Measurements from ENCODE around the gene KCTD10. TPM values are rescaled to one million over a fixed set of nuclear protein-coding genes. Genes with fewer than 3 reads are reported as not detected.

The KCTD10 gene
- total RNA-seq, 1 experiment from 2014 or later = 29.4 TPM

DNA sequence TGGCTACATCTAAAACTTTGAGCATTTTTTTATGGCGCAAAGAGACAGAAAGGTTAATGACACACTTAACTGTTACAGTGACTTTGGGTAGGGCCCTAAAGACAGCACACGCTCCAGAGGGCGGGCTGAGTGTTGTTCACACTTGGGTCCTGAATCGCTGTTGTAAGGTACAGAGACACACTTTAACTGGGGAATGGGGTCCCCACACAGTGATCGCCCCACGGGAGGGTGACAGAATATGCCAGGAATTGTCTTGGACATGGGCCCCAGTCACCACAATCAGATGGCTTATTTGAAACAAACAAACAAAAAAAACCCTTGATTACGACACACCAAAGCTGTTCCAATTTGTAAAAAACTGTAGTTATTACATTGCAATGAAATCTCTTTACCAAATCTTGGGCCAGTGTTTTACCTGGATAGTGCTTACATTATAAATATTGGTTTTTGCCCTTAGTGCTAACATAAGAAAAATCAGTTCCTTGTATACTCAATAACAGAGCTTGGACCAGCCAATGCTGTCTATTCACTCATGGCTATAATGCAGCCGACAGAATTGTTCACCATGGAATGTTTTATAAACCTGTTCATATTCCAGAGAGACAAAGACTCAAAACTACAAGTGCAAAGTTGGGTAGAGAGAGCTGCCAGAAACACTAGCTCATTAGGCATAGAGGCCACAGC, 28.3 kb downstream of the KCTD10 start:
- H3K27ac ChIP-seq (ENCODE audit: low read length) = no peak overlapping the region
- H3K4me2 ChIP-seq (ENCODE audit: low read depth, low read length, poor library complexity, severe bottlenecking) = no peak overlapping the region
- no peaks in the 10 kb centered on the region for H3K27me3 ChIP-seq (ENCODE audit: low read length)
- DNase-seq = no peak
- no peaks in the 10 kb centered on the region for H3K9me3 ChIP-seq (ENCODE audit: low read length)
- H3K36me3 ChIP-seq (ENCODE audit: insufficient read depth, low read length) = peaks cover 4% of the 10 kb centered on the region; the same call in 1 of the 2 replicates
- H2AFZ ChIP-seq (ENCODE audit: low read length) = no peak overlapping the region
- no peaks in the 10 kb centered on the region for H3K4me1 ChIP-seq (ENCODE audit: low read length)
- H3K4me3 ChIP-seq (ENCODE audit: low read length) = no peak overlapping the region
- H3K79me2 ChIP-seq (ENCODE audit: low read length) = peaks cover 2% of the 10 kb centered on the region; the same call in 1 of the 2 replicates
- no peaks in the 10 kb centered on the region for H3K9me2 ChIP-seq (replicated peaks; ENCODE audit: insufficient read depth, low read length)
- H4K20me1 ChIP-seq (ENCODE audit: insufficient read depth, low read depth, low read length) = 0 out of 2 replicates have a peak, but pooled peaks cover 5% of the 10 kb centered on the region
- no peak overlapping the region for H3K9ac ChIP-seq (ENCODE audit: low read length)

DNA sequence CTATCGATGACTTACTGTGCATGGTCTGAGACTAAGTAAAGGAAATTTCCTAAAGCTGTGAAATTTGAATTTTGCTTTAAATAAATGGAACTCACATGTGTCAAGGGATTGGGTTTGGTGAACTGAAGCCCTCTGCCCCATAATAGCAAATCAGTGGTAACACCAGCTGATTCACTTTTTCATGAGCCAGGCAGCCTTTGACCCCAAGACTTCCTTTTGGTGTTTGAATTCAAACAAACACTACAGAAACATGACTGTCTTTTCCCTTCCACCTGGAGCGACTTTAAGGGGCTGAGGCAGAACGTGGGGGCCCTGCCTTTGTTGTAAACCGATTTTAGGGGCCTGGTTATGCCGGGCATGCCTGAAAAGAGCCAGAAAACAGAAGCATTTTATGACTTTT, 28.8 kb downstream of the KCTD10 start:
- H3K27ac ChIP-seq (ENCODE audit: low read length) = no peak overlapping the region
- no peak overlapping the region for H2AFZ ChIP-seq (ENCODE audit: low read length)
- H3K4me2 ChIP-seq (ENCODE audit: low read depth, low read length, poor library complexity, severe bottlenecking) = no peak overlapping the region
- H3K4me3 ChIP-seq (ENCODE audit: low read length) = no peak overlapping the region
- H3K9me3 ChIP-seq (ENCODE audit: low read length) = no peaks in the 10 kb centered on the region
- no peaks in the 10 kb centered on the region for H3K4me1 ChIP-seq (ENCODE audit: low read length)
- H3K36me3 ChIP-seq (ENCODE audit: insufficient read depth, low read length) = no peaks in the 10 kb centered on the region
- no peaks in the 10 kb centered on the region for H3K9me2 ChIP-seq (replicated peaks; ENCODE audit: insufficient read depth, low read length)
- no peaks in the 10 kb centered on the region for H3K27me3 ChIP-seq (ENCODE audit: low read length)
- no peak overlapping the region for H3K9ac ChIP-seq (ENCODE audit: low read length)
- H4K20me1 ChIP-seq (ENCODE audit: insufficient read depth, low read depth, low read length) = 0 out of 2 replicates have a peak, but pooled peaks cover 5% of the 10 kb centered on the region
- peaks cover 2% of the 10 kb centered on the region; the same call in 1 of the 2 replicates for H3K79me2 ChIP-seq (ENCODE audit: low read length)
- DNase-seq = no peak

DNA sequence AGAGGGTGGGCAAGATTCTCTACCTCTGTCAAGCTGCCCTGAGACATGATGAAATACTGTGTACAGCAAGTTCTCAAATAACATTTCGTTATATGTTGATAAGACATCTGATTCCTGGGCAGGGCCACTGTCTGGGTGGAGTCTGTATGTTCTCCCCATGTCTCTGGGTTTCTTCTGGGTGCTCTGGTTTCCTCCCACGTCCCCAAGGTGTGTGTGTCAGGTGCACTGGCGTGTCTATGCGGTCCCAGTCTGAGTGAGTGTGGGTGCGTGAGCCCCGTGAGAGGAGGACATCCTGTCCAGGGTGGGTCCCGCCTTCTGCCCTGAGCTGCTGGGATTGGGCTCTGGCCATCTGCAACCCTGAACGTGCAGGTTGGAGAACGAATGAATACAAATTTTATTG, 29.6 kb downstream of the KCTD10 start:
- H3K4me2 ChIP-seq (ENCODE audit: low read depth, low read length, poor library complexity, severe bottlenecking) = no peak overlapping the region
- no peak for DNase-seq
- H3K27me3 ChIP-seq (ENCODE audit: low read length) = no peaks in the 10 kb centered on the region
- no peak overlapping the region for H3K27ac ChIP-seq (ENCODE audit: low read length)
- H3K4me3 ChIP-seq (ENCODE audit: low read length) = no peak overlapping the region
- H3K9me2 ChIP-seq (replicated peaks; ENCODE audit: insufficient read depth, low read length) = no peaks in the 10 kb centered on the region
- 0 out of 2 replicates have a peak, but pooled peaks cover 5% of the 10 kb centered on the region for H4K20me1 ChIP-seq (ENCODE audit: insufficient read depth, low read depth, low read length)
- no peaks in the 10 kb centered on the region for H3K4me1 ChIP-seq (ENCODE audit: low read length)
- H3K79me2 ChIP-seq (ENCODE audit: low read length) = peaks cover 2% of the 10 kb centered on the region; the same call in 1 of the 2 replicates
- H3K36me3 ChIP-seq (ENCODE audit: insufficient read depth, low read length) = no peaks in the 10 kb centered on the region
- H2AFZ ChIP-seq (ENCODE audit: low read length) = no peak overlapping the region
- H3K9ac ChIP-seq (ENCODE audit: low read length) = no peak overlapping the region
- H3K9me3 ChIP-seq (ENCODE audit: low read length) = no peaks in the 10 kb centered on the region

DNA sequence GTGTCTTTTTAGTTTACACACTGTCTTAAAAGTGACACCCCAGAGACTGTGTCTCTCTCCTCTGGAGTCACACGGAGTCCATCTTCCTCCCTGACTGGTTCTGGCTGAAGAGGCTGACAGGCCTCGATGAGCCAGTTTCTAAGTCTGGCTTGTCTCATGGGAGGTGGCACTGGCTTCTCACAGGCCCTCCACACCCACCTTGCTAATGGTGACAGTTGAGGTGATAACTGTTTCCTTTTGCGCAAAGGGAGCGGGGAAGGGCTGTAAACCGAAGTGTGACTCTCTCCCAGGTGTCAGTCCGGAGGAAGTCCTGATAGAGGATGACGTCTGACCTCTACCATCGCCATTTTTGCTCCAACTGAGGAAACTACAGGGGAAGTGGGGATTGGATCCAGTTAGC, 30.2 kb downstream of the KCTD10 start:
- no peak overlapping the region for H3K4me2 ChIP-seq (ENCODE audit: low read depth, low read length, poor library complexity, severe bottlenecking)
- no peaks in the 10 kb centered on the region for H3K4me1 ChIP-seq (ENCODE audit: low read length)
- no peaks in the 10 kb centered on the region for H3K27me3 ChIP-seq (ENCODE audit: low read length)
- DNase-seq = no peak
- H3K9ac ChIP-seq (ENCODE audit: low read length) = no peak overlapping the region
- H2AFZ ChIP-seq (ENCODE audit: low read length) = no peak overlapping the region
- no peaks in the 10 kb centered on the region for H3K36me3 ChIP-seq (ENCODE audit: insufficient read depth, low read length)
- no peaks in the 10 kb centered on the region for H3K9me2 ChIP-seq (replicated peaks; ENCODE audit: insufficient read depth, low read length)
- H4K20me1 ChIP-seq (ENCODE audit: insufficient read depth, low read depth, low read length) = 0 out of 2 replicates have a peak, but pooled peaks cover 5% of the 10 kb centered on the region
- no peaks in the 10 kb centered on the region for H3K9me3 ChIP-seq (ENCODE audit: low read length)
- H3K79me2 ChIP-seq (ENCODE audit: low read length) = peaks cover 2% of the 10 kb centered on the region; the same call in 1 of the 2 replicates
- H3K27ac ChIP-seq (ENCODE audit: low read length) = no peak overlapping the region
- H3K4me3 ChIP-seq (ENCODE audit: low read length) = no peak overlapping the region

DNA sequence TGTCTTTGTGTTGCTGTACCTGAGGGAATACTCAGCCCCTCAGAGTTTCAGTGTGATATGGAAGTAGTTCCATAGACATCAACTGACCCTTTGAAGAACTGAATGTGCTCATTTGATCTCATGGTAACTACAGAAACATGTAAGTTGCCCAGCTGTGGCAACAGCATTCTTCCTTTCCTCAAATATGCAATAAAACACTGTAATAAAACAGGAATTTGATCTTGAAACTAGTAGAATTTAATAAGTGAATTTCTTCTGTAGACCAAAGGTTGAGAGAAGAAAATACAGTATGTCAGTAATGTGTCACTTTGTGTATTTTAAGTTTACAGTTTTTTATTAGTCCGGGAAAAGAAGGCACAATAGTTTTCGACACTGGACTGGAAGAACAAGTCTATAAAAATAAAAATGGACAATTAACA, 31.9 kb downstream of the KCTD10 start:
- Histone ChIP-seq H3K9me2 (replicated peaks; ENCODE audit: insufficient read depth, low read length) (no peaks in the 10 kb centered on the region), H3K36me3 (ENCODE audit: insufficient read depth, low read length) (no peaks in the 10 kb centered on the region), H3K27me3 (ENCODE audit: low read length) (no peaks in the 10 kb centered on the region), H3K9me3 (ENCODE audit: low read length) (no peaks in the 10 kb centered on the region), H3K4me2 (ENCODE audit: low read depth, low read length, poor library complexity, severe bottlenecking) (no peak overlapping the region), H3K79me2 (ENCODE audit: low read length) (peaks cover 2% of the 10 kb centered on the region; the same call in 1 of the 2 replicates), H4K20me1 (ENCODE audit: insufficient read depth, low read depth, low read length) (0 out of 2 replicates have a peak, but pooled peaks cover 2% of the 10 kb centered on the region), H2AFZ (ENCODE audit: low read length) (no peak overlapping the region), H3K9ac (ENCODE audit: low read length) (no peak overlapping the region), H3K4me3 (ENCODE audit: low read length) (no peak overlapping the region), H3K27ac (ENCODE audit: low read length) (no peak overlapping the region), H3K4me1 (ENCODE audit: low read length) (no peaks in the 10 kb centered on the region)
- DNase-seq = no peak

DNA sequence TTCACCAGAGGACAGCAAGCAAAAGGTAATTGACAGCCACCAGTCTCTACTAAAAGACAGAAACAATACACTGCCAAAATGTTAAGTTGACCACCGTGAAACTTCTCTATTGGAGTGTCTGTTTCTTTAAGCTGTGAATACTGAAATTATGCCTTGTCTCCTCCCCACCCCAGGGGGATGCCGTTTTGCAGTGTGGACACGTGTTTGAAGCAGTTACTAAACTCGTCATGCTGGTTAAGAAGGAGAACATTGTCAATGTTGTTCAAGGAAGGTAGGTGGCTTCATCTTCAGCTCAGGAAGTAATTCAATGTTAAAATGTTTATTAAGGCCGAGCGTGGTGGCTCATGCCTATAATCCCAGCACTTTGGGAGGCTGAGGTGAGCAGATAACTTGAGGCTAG, 32.8 kb downstream of the KCTD10 start:
- Histone ChIP-seq H3K79me2 (ENCODE audit: low read length) (0 out of 2 replicates have a peak, but pooled peaks cover 2% of the 10 kb centered on the region), H3K4me1 (ENCODE audit: low read length) (no peaks in the 10 kb centered on the region), H3K27ac (ENCODE audit: low read length) (no peak overlapping the region), H4K20me1 (ENCODE audit: insufficient read depth, low read depth, low read length) (no peaks in the 10 kb centered on the region), H3K4me3 (ENCODE audit: low read length) (no peak overlapping the region), H2AFZ (ENCODE audit: low read length) (no peak overlapping the region), H3K4me2 (ENCODE audit: low read depth, low read length, poor library complexity, severe bottlenecking) (no peak overlapping the region), H3K36me3 (ENCODE audit: insufficient read depth, low read length) (no peaks in the 10 kb centered on the region), H3K9ac (ENCODE audit: low read length) (no peak overlapping the region), H3K9me3 (ENCODE audit: low read length) (no peaks in the 10 kb centered on the region), H3K27me3 (ENCODE audit: low read length) (no peaks in the 10 kb centered on the region), H3K9me2 (replicated peaks; ENCODE audit: insufficient read depth, low read length) (no peaks in the 10 kb centered on the region)
- no peak for DNase-seq

DNA sequence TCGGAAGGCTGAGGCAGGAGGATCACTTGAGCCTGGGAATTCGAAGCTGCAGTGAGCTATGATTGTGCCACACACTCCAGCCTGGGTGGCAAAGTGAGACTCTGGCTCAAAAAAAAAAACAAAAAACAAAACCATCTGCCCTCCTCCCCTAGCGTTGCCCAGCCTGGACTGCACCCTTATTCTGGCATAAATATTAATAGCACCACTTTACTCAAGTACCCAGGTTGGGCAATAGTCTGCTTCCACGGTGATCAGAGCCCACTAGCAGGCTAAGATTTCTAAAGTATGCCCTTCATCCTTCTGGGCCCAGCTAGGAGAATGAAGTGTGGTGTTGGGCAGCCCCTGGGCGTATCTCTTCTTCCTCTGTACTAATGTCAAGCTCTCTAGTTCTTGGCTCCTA, 33.3 kb downstream of the KCTD10 start:
- Histone ChIP-seq H3K9me2 (replicated peaks; ENCODE audit: insufficient read depth, low read length) (no peaks in the 10 kb centered on the region), H3K36me3 (ENCODE audit: insufficient read depth, low read length) (no peaks in the 10 kb centered on the region), H2AFZ (ENCODE audit: low read length) (no peak overlapping the region), H3K27me3 (ENCODE audit: low read length) (no peaks in the 10 kb centered on the region), H3K27ac (ENCODE audit: low read length) (no peak overlapping the region), H4K20me1 (ENCODE audit: insufficient read depth, low read depth, low read length) (no peaks in the 10 kb centered on the region), H3K4me1 (ENCODE audit: low read length) (no peaks in the 10 kb centered on the region), H3K4me3 (ENCODE audit: low read length) (no peak overlapping the region), H3K4me2 (ENCODE audit: low read depth, low read length, poor library complexity, severe bottlenecking) (no peak overlapping the region), H3K79me2 (ENCODE audit: low read length) (no peaks in the 10 kb centered on the region), H3K9ac (ENCODE audit: low read length) (no peak overlapping the region), H3K9me3 (ENCODE audit: low read length) (no peaks in the 10 kb centered on the region)
- DNase-seq = no peak

DNA sequence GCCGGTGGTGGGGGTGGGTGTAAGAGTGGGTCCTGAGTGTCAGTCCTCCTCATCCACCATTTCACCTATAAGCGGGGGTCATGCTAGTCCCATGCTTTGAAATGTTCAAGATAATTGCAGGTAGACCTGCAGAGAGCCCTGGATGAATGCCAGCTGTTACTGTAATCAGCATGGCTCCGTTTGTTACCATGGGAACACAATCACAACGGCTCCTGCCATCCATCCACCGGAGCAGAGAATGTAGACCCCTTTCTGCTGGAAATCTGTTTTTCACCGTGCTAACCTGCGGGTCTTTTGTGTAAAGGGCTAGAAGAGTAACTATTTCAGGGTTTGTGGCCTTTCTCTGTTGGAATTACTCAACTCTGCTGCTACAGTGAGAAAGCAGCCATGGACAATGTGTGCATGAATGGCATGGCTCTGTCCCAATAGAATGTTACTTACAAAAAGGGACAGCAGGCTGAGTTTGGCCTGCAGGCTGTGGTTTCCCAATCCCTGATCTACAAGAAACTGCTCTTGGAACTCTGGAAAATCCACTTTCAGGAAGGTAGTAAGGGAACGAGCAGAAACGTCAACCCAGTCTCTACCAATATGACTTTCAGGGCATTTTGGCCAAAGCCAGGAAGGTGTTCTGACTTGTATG, 36.1 kb downstream of the KCTD10 start:
- H3K27ac ChIP-seq (ENCODE audit: low read length) = no peak overlapping the region
- H2AFZ ChIP-seq (ENCODE audit: low read length) = no peak overlapping the region
- no peak overlapping the region for H3K4me2 ChIP-seq (ENCODE audit: low read depth, low read length, poor library complexity, severe bottlenecking)
- no peaks in the 10 kb centered on the region for H3K79me2 ChIP-seq (ENCODE audit: low read length)
- H3K9me3 ChIP-seq (ENCODE audit: low read length) = no peaks in the 10 kb centered on the region
- no peaks in the 10 kb centered on the region for H3K27me3 ChIP-seq (ENCODE audit: low read length)
- no peak overlapping the region for H3K9ac ChIP-seq (ENCODE audit: low read length)
- H3K4me1 ChIP-seq (ENCODE audit: low read length) = no peaks in the 10 kb centered on the region
- no peak overlapping the region for H3K4me3 ChIP-seq (ENCODE audit: low read length)
- no peak for DNase-seq
- no peaks in the 10 kb centered on the region for H3K36me3 ChIP-seq (ENCODE audit: insufficient read depth, low read length)
- H3K9me2 ChIP-seq (replicated peaks; ENCODE audit: insufficient read depth, low read length) = no peaks in the 10 kb centered on the region
- H4K20me1 ChIP-seq (ENCODE audit: insufficient read depth, low read depth, low read length) = no peaks in the 10 kb centered on the region

Data from Karpas-422 (cell line).